Head of caudate nucleus (tissue), 42 donors: ENCODE data around the gene PHETA2.

Experiments
- DNase-seq, 42 donors: peaks; one replicate each; pipeline versions ENCODE4 v3.0.0 to v3.0.0-alpha.2; 2020 to 2021; ENCODE audit warnings: mixed read lengths in 7 of 42
- intact Hi-C: fragments of 100-400 bp; cut with DNase I; formaldehyde crosslinking; loops from one replicate; pipeline ENCODE4 v1.15.0; 2022

The PHETA2 gene

GRCh38 chr22:42074132-42074811 is at the start of gene PHETA2:
TSS of gene PHETA2 (plus strand) at chr22:42074248. CDS start at chr22:42077294, 3,046 bp downstream.
- intact Hi-C loops: loop anchor here (10.0 kb wide), 1 partner anchor 109 kb away; the partner anchor contains the start of gene SEPTIN3
- peak in 10 of 42 donors; percentile 13 to 47 (median 25) for DNase-seq

GRCh38 chr22:42025421-42025820 is 48.6 kb upstream of the PHETA2 start:
- intact Hi-C loops: no loop called here
- DNase-seq: no peak

- intact Hi-C loops: no loop called here
- DNase-seq: no peak
These were observed 47.3 kb upstream of the PHETA2 start for GRCh38 chr22:42026705-42027104.

- intact Hi-C loops: no loop called here
- no peak for DNase-seq
These were observed 40.5 kb upstream of the PHETA2 start for GRCh38 chr22:42033263-42034181.

- no peak for DNase-seq
- intact Hi-C loops: no loop called here
These were observed 38.8 kb upstream of the PHETA2 start for GRCh38 chr22:42035256-42035655.

- intact Hi-C loops: no loop called here
- no peak for DNase-seq
These were observed 34.8 kb upstream of the PHETA2 start for GRCh38 chr22:42039271-42039670.

- intact Hi-C loops: no loop called here
- DNase-seq: no peak
These were observed 32.3 kb upstream of the PHETA2 start for GRCh38 chr22:42041784-42042183.

GRCh38 chr22:42050641-42051180 is 23.3 kb upstream of the PHETA2 start:
- no peak for DNase-seq
- intact Hi-C loops: no loop called here

- peak in 1 of 42 donors; percentile 15 for DNase-seq
- intact Hi-C loops: no loop called here
These were observed 21.3 kb upstream of the PHETA2 start for GRCh38 chr22:42052765-42053164.

- DNase-seq: no peak
- intact Hi-C loops: no loop called here
These were observed 17.1 kb upstream of the PHETA2 start for GRCh38 chr22:42056757-42057511.

GRCh38 chr22:42060489-42060888 is 13.6 kb upstream of the PHETA2 start:
- intact Hi-C loops: no loop called here
- DNase-seq: peak in 6 of 42 donors; percentile 3 to 32 (median 19)

- peak in 41 of 42 donors; percentile 20 to 89 (median 58) for DNase-seq
- intact Hi-C loops: no loop called here
These were observed 13.0 kb upstream of the PHETA2 start for GRCh38 chr22:42061041-42061440.

- DNase-seq: peak in 4 of 42 donors; percentile 5 to 18 (median 10)
- intact Hi-C loops: no loop called here
These were observed 11.4 kb upstream of the PHETA2 start for GRCh38 chr22:42062506-42063170.

GRCh38 chr22:42064629-42065028 is 9.4 kb upstream of the PHETA2 start:
- intact Hi-C loops: no loop called here
- peak in 1 of 42 donors; percentile 31 for DNase-seq

GRCh38 chr22:42065438-42066125 is 8.5 kb upstream of the PHETA2 start:
- peak in 4 of 42 donors; percentile 5 to 37 (median 19) for DNase-seq
- intact Hi-C loops: no loop called here

GRCh38 chr22:42066126-42066761 is 7.8 kb upstream of the PHETA2 start:
- intact Hi-C loops: no loop called here
- peak in 4 of 42 donors; percentile 3 to 28 (median 14) for DNase-seq

GRCh38 chr22:42066937-42067336 is 7.1 kb upstream of the PHETA2 start:
- peak in 4 of 42 donors; percentile 2 to 30 (median 16) for DNase-seq
- intact Hi-C loops: no loop called here
